CD14-positive monocyte (primary cell): Measurements from ENCODE around the gene REXO2. TPM values are rescaled to one million over a fixed set of nuclear protein-coding genes. Genes with fewer than 3 reads are reported as not detected.

Experiments
- DNase-seq, 3 donors: peaks; one replicate each; pipeline ENCODE4 v3.0.0-alpha.2; 2011 to 2022
- H2AFZ ChIP-seq: 2 replicates; pipeline ENCODE4 v1.6.0; 2012; ENCODE audit warnings: mild to moderate bottlenecking, low read depth, low read length, inconsistent platforms; ENCODE audit not compliant: insufficient read depth, poor library complexity, severe bottlenecking
- H3K27ac ChIP-seq, 2 donors: 1 replicate in 1 of 2; 2 replicates in 1 of 2; pipeline ENCODE4 v1.5.1; 2012 to 2013; ENCODE audit warnings: low read length in 2 of 2, control low read depth in 1 of 2, inconsistent platforms in 1 of 2, low read depth in 1 of 2, mild to moderate bottlenecking in 1 of 2
- H3K27me3 ChIP-seq, 2 donors: one replicate each; pipeline versions ENCODE4 v1.6.0 to v1.6.1; 2011 to 2013; ENCODE audit warnings: low read length in 2 of 2; ENCODE audit not compliant: control insufficient read depth in 2 of 2, insufficient read depth in 2 of 2
- H3K36me3 ChIP-seq, 2 donors: replicated peaks in 1 of 2; 1 replicate in 1 of 2; 2 replicates in 1 of 2; pipeline versions ENCODE4 v1.5.1 to v1.6.1; 2012 to 2013; ENCODE audit warnings: low read length in 2 of 2, control low read depth in 1 of 2, inconsistent platforms in 1 of 2, mild to moderate bottlenecking in 1 of 2; ENCODE audit not compliant: insufficient read depth in 2 of 2, control insufficient read depth in 1 of 2
- H3K4me1 ChIP-seq, 2 donors: 1 replicate in 1 of 2; 2 replicates in 1 of 2; pipeline versions ENCODE4 v1.5.1 to v1.6.1; 2012 to 2013; ENCODE audit warnings: low read length in 2 of 2, control low read depth in 1 of 2, inconsistent platforms in 1 of 2, mild to moderate bottlenecking in 1 of 2, moderate library complexity in 1 of 2; ENCODE audit not compliant: insufficient read depth in 2 of 2, control insufficient read depth in 1 of 2
- H3K4me2 ChIP-seq: replicated peaks from 2 replicates; pipeline ENCODE3; 2012; ENCODE audit warnings: low read length, moderate library complexity, mild to moderate bottlenecking; ENCODE audit not compliant: poor library complexity, severe bottlenecking; ENCODE audit errors: extremely low read depth
- H3K4me3 ChIP-seq, 3 experiments: fragments of 200-600 bp in 1 of 3; sonication (generic) in 1 of 3; replicated peaks in 1 of 3; 1 replicate in 2 of 3; 2 replicates in 1 of 3; pipeline ENCODE4 v1.5.1; 2011 to 2013; ENCODE audit warnings: low read length in 3 of 3, mild to moderate bottlenecking in 3 of 3, control low read depth in 2 of 3, low read depth in 2 of 3, inconsistent platforms in 1 of 3, moderate library complexity in 1 of 3
- H3K79me2 ChIP-seq: 2 replicates; pipeline ENCODE4 v1.6.0; 2012; ENCODE audit warnings: mild to moderate bottlenecking, control low read depth, inconsistent platforms, low read length, moderate library complexity; ENCODE audit not compliant: insufficient read depth
- H3K9ac ChIP-seq: 2 replicates; pipeline ENCODE4 v1.6.0; 2017; ENCODE audit warnings: low read length, mild to moderate bottlenecking; ENCODE audit not compliant: insufficient read depth, poor library complexity, severe bottlenecking
- H3K9me3 ChIP-seq, 2 donors: replicated peaks in 1 of 2; 1 replicate in 1 of 2; 2 replicates in 1 of 2; pipeline versions ENCODE4 v1.5.1 to v1.6.1; 2012 to 2013; ENCODE audit warnings: low read length in 2 of 2, control low read depth in 1 of 2; ENCODE audit not compliant: control insufficient read depth in 1 of 2, insufficient read depth in 1 of 2
- H4K20me1 ChIP-seq: 2 replicates; pipeline ENCODE4 v1.6.0; 2012; ENCODE audit warnings: mild to moderate bottlenecking, low read length, control low read depth, moderate library complexity; ENCODE audit not compliant: insufficient read depth
- H3K27ac Mint-ChIP-seq, 7 donors: one replicate each; pipeline ENCODE4 v1.8.0; 2020; ENCODE audit warnings: mild to moderate bottlenecking in 7 of 7, mixed read lengths in 7 of 7, moderate library complexity in 6 of 7, inconsistent platforms in 2 of 7
- H3K27me3 Mint-ChIP-seq, 3 donors: one replicate each; pipeline ENCODE4 v1.8.0; 2021 to 2022; ENCODE audit warnings: low read depth in 3 of 3, mild to moderate bottlenecking in 3 of 3, mixed read lengths in 3 of 3, moderate library complexity in 3 of 3, inconsistent platforms in 1 of 3
- H3K36me3 Mint-ChIP-seq, 2 donors: one replicate each; pipeline ENCODE4 v1.8.0; 2020; ENCODE audit warnings: mixed read lengths in 2 of 2, inconsistent platforms in 1 of 2, mild to moderate bottlenecking in 1 of 2
- H3K4me1 Mint-ChIP-seq: one replicate; pipeline ENCODE4 v1.8.0; 2020; ENCODE audit warnings: mild to moderate bottlenecking, mixed read lengths
- H3K4me3 Mint-ChIP-seq, 2 donors: one replicate each; pipeline ENCODE4 v1.8.0; 2020; ENCODE audit warnings: mild to moderate bottlenecking in 2 of 2, mixed read lengths in 2 of 2, moderate library complexity in 1 of 2
- H3K9me3 Mint-ChIP-seq, 7 donors: one replicate each; pipeline ENCODE4 v1.8.0; 2020 to 2022; ENCODE audit warnings: mixed read lengths in 7 of 7, mild to moderate bottlenecking in 6 of 7, moderate library complexity in 6 of 7, inconsistent platforms in 2 of 7
- WGBS: methylation state at CpG from one replicate; pipeline ENCODE4 v1.1.5; 2013; ENCODE audit warnings: missing lambda C conversion rate; ENCODE audit not compliant: insufficient coverage; 5-methylcytosine and 5-hydroxymethylcytosine counted together
- intact Hi-C, 2 donors: fragments of 100-400 bp; cut with micrococcal nuclease; formaldehyde crosslinking; loops; one replicate each; pipeline versions ENCODE4 v1.15.0 to v1.15.1; 2023
- polyA minus RNA-seq: library from RNA; depleted of rRNA, polyadenylated mRNA; stranded (reverse); fragments of >200 nt; gene quantifications from 2 replicates; pipeline ENCODE4 v1.2.3, GENCODE V29; 2012
- polyA plus RNA-seq, 3 donors: library from polyadenylated mRNA; depleted of rRNA in 1 of 3; unstranded in 2 of 3; stranded (reverse) in 1 of 3; fragments of 300-500 nt in 2 of 3; fragments of >200 nt in 1 of 3; fragmentation: Illumina TruSeq in 2 of 3; gene quantifications; 1 replicate in 2 of 3; 2 replicates in 1 of 3; pipeline ENCODE4 v1.2.3, GENCODE V29; 2012 to 2021
- total RNA-seq, 12 experiments: library from RNA in 1 of 12; stranded (reverse) in 1 of 12; fragments of 120-200 nt in 1 of 12; gene quantifications; one replicate each; pipeline ENCODE4 v1.2.4 and lab custom pipeline; 2013 to 2026; ENCODE audit warnings: mixed read lengths in 6 of 12, inconsistent platforms in 1 of 12
- TF ChIP-seq, protein P1 (sequence below): fragments of 200-600 bp; IDR thresholded peaks from one replicate; pipeline ENCODE4 v1.8.0; 2022; ENCODE audit warnings: antibody characterized with exemption, mild to moderate bottlenecking

Gene REXO2
- total RNA-seq (2013): 19.7 TPM
- 10 to 100 TPM; 18.0 to 22.5 (median 22.2) TPM for polyA plus RNA-seq
- polyA minus RNA-seq: 6.1 and 13.6 TPM in 2 replicates
- 0.84 to 6.7 (median 5.3) reads per million in 11 experiments for total RNA-seq (lab: John Stamatoyannopoulos, UW)

DNA sequence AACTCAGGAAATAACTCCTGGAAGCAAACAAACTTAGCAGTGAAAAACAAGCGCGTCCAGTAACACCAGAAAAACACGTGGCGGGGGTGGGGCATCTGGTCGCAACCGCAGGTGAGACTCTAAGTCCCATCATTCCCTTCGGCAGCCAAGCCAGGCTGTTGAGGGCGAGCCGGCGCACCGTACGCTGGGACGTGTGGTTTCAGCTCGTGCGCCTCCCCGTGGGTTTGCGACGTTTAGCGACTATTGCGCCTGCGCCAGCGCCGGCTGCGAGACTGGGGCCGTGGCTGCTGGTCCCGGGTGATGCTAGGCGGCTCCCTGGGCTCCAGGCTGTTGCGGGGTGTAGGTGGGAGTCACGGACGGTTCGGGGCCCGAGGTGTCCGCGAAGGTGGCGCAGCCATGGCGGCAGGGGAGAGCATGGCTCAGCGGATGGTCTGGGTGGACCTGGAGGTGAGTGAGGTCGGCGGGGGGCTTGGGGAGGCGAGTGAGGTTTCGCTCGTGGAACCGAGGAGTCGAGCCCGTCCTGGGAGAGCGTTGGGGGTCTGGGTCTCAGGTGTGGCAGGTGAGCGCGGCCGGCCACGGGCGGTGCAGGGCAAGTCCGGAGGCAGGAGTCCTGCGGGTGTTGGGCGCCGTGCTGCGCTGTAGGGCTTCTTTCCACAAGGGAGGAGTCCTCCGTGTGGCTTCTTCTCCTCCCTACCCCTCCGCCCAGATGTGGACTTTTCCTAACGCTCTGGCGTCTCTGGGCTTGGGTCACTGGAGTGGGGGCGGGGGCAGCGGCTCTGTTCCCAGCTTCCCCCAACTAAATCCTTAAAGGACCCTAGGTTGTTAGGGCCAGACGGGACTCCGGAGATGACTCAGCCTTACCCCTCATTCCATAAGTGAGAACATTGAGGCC is at the start of gene REXO2:
Gene REXO2 (plus strand): TSS at position 239 of the 892 bp plus-strand sequence. CDS start 62 bp downstream, at position 301.
- intact Hi-C loops: loop anchor here (2.0 to 10.0 kb wide), 3 partner anchors 41 to 95 kb away; no protein-coding TSS in a partner anchor
- peak within 1 kb of the TSS; percentile 99 for H2AFZ ChIP-seq
- peaks cover 14 to 16% of the 10 kb centered on the region in 2 donors for H3K4me1 ChIP-seq
- Mint-ChIP-seq H3K9me3 (no peaks in the 10 kb centered on the region), H3K36me3 (peaks cover 6 to 11% of the 10 kb centered on the region in 2 donors), H3K27me3 (peaks cover 0 to 6% (median 2%) of the 10 kb centered on the region in 3 donors), H3K4me1 (peaks cover 18% of the 10 kb centered on the region), H3K4me3 (peak within 1 kb of the TSS; percentile 95 to 99), H3K27ac (peak within 1 kb of the TSS in 5 of 7 donors; percentile 57 to 86 (median 63))
- no peaks in the 10 kb centered on the region for H3K9me3 ChIP-seq
- peak within 1 kb of the TSS; percentile 81 to 95 (median 92) for H3K4me3 ChIP-seq
- H3K4me2 ChIP-seq: peak within 1 kb of the TSS; percentile 93
- H3K27ac ChIP-seq: peak within 1 kb of the TSS in 1 of 2 donors; percentile 53
- H3K79me2 ChIP-seq: no peaks in the 10 kb centered on the region
- no peaks in the 10 kb centered on the region for H3K36me3 ChIP-seq
- no peaks in the 10 kb centered on the region for H3K27me3 ChIP-seq
- no peaks in the 10 kb centered on the region for H4K20me1 ChIP-seq
- WGBS: 0% methylated on average over 53 of the region's 64 CpGs
- DNase-seq: peak; percentile 87 to 91 (median 88)
- TF ChIP-seq, protein P1, sequence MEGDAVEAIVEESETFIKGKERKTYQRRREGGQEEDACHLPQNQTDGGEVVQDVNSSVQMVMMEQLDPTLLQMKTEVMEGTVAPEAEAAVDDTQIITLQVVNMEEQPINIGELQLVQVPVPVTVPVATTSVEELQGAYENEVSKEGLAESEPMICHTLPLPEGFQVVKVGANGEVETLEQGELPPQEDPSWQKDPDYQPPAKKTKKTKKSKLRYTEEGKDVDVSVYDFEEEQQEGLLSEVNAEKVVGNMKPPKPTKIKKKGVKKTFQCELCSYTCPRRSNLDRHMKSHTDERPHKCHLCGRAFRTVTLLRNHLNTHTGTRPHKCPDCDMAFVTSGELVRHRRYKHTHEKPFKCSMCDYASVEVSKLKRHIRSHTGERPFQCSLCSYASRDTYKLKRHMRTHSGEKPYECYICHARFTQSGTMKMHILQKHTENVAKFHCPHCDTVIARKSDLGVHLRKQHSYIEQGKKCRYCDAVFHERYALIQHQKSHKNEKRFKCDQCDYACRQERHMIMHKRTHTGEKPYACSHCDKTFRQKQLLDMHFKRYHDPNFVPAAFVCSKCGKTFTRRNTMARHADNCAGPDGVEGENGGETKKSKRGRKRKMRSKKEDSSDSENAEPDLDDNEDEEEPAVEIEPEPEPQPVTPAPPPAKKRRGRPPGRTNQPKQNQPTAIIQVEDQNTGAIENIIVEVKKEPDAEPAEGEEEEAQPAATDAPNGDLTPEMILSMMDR: peak; percentile 22
- H3K9ac ChIP-seq: peak within 1 kb of the TSS; percentile 71

DNA sequence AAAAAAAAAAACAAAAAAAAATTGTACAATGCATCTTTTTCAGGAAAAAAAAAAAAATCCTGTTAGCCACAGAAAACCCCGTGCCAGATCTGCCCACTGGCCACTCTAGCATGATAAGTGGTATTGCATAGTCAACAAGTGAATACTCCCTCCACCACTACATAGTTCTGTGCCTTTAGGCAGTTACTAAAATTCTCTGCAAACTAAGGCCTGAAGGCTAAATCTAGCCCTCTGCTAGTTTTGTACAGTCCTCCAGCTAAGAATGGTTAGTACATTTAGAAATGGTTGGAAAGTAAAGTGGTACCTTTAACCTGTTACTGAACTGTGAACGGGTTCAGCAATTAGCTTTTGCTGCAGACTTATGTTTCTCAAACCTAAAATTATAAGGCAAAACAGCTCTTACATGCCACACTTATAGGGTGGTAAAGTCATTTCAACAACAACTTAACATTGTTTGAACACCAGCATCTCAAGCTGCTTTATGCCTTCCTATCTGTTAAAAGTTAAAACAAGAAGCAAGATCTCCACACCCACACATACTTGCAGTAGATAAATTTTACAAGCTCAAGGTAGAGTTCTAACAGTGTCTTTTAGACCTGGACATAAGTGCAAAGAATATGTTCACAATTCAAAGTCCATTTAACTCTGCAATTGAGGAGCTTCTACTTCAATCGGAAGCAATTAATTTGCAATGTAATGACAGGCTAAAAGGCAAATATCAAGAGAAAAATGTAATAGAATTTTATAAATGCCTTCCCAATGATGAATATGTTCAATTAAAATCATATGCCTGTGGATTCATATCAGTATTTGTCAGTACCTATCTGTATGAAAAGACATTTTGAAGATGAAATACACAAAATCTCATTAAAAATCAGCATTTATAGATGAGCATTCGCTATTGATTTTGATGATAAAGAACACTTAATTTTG is 46.3 kb upstream of the REXO2 start:
- peaks cover 4 to 15% (median 8%) of the 10 kb centered on the region in 3 donors for H3K27me3 Mint-ChIP-seq
- Histone ChIP-seq H3K36me3 (no peaks in the 10 kb centered on the region), H3K4me1 (peaks cover 7 to 11% of the 10 kb centered on the region in 2 donors), H4K20me1 (no peaks in the 10 kb centered on the region), H3K9ac (no peak overlapping the region), H2AFZ (no peak overlapping the region), H3K4me2 (no peak overlapping the region), H3K79me2 (no peaks in the 10 kb centered on the region), H3K27ac (no peak overlapping the region), H3K27me3 (peaks cover 0 to 6% of the 10 kb centered on the region in 2 donors), H3K4me3 (no peak overlapping the region), H3K9me3 (no peaks in the 10 kb centered on the region)
- H3K4me1 Mint-ChIP-seq: peaks cover 10% of the 10 kb centered on the region
- H3K27ac Mint-ChIP-seq: no peak overlapping the region
- WGBS: no CpG with 5 or more reads among the region's 4 CpGs
- no peak overlapping the region for H3K4me3 Mint-ChIP-seq
- TF ChIP-seq, protein P1: no peak
- H3K9me3 Mint-ChIP-seq: no peaks in the 10 kb centered on the region
- DNase-seq: no peak
- H3K36me3 Mint-ChIP-seq: no peaks in the 10 kb centered on the region
- intact Hi-C loops: no loop called here
